ENCODE data around the gene NDUFA7.

Gene NDUFA7

GRCh38 chr19:8363803-8364771, 42.9 kb upstream of the NDUFA7 start, which contains the start of gene ANGPTL4:
Gene ANGPTL4, plus strand, starts transcription at chr19:8364155. Its CDS starts 167 bp downstream, at chr19:8364322.
- H3K9ac ChIP-seq (ENCODE audit: low read depth, low read length, poor library complexity, severe bottlenecking), result peak within 1 kb of the TSS; percentile 8
- peak within 1 kb of the TSS; percentile 56 for H3K4me3 ChIP-seq (ENCODE audit: low read length, poor library complexity, severe bottlenecking)
- no peaks in the 10 kb centered on the region for H3K27me3 ChIP-seq (ENCODE audit: insufficient read depth, low read length, poor library complexity, severe bottlenecking)
- H3K79me2 ChIP-seq (ENCODE audit: insufficient read depth, low read length), result no peaks in the 10 kb centered on the region
- H3F3A ChIP-seq (ENCODE audit: low read depth), result no peaks in the 10 kb centered on the region
- peak within 1 kb of the TSS; percentile 37 for H3K4me2 ChIP-seq (ENCODE audit: low read depth, low read length, poor library complexity, severe bottlenecking)
- H4K20me1 ChIP-seq (ENCODE audit: insufficient read depth, low read length, poor library complexity, severe bottlenecking), result no peaks in the 10 kb centered on the region
- no peaks in the 10 kb centered on the region for H3K9me2 ChIP-seq (replicated peaks; ENCODE audit: low read depth, low read length)
- no peaks in the 10 kb centered on the region for H3K36me3 ChIP-seq (ENCODE audit: insufficient read depth, low read length)
- H2AFZ ChIP-seq (ENCODE audit: low read length), result peak within 1 kb of the TSS; percentile 59; the same call in 1 of the 2 replicates
- no peaks in the 10 kb centered on the region for H3K4me1 ChIP-seq (ENCODE audit: insufficient read depth, low read length, poor library complexity, severe bottlenecking)
- no peak for TF ChIP-seq CTCF (conservative IDR thresholded peaks at IDR 0.05; ENCODE audit: low read length)
- TF ChIP-seq EZH2phosphoT487 (IDR thresholded peaks at IDR 0.05; ENCODE audit: borderline replicate concordance), result no peak
- no peaks in the 10 kb centered on the region for H3K9me3 ChIP-seq (ENCODE audit: insufficient read depth, low read depth, low read length)

- H3K4me2 ChIP-seq (ENCODE audit: low read depth, low read length, poor library complexity, severe bottlenecking), result no peak overlapping the region
Observed at GRCh38 chr19:8361921-8362793, 41.0 kb upstream of the NDUFA7 start.

More at GRCh38 chr19:8361921-8362793, 41.0 kb upstream of the NDUFA7 start:
- H3K9me2 ChIP-seq (replicated peaks; ENCODE audit: low read depth, low read length), result no peaks in the 10 kb centered on the region
- TF ChIP-seq EZH2phosphoT487 (IDR thresholded peaks at IDR 0.05; ENCODE audit: borderline replicate concordance) (no peak), CTCF (conservative IDR thresholded peaks at IDR 0.05; ENCODE audit: low read length) (no peak)
- no peaks in the 10 kb centered on the region for H4K20me1 ChIP-seq (ENCODE audit: insufficient read depth, low read length, poor library complexity, severe bottlenecking)
- no peaks in the 10 kb centered on the region for H3K36me3 ChIP-seq (ENCODE audit: insufficient read depth, low read length)
- no peaks in the 10 kb centered on the region for H3K9me3 ChIP-seq (ENCODE audit: insufficient read depth, low read depth, low read length)
- H3K4me3 ChIP-seq (ENCODE audit: low read length, poor library complexity, severe bottlenecking), result no peak overlapping the region
- H3F3A ChIP-seq (ENCODE audit: low read depth), result no peaks in the 10 kb centered on the region
- H3K27me3 ChIP-seq (ENCODE audit: insufficient read depth, low read length, poor library complexity, severe bottlenecking), result no peaks in the 10 kb centered on the region
- H2AFZ ChIP-seq (ENCODE audit: low read length), result no peak overlapping the region
- no peaks in the 10 kb centered on the region for H3K79me2 ChIP-seq (ENCODE audit: insufficient read depth, low read length)
- no peak overlapping the region for H3K9ac ChIP-seq (ENCODE audit: low read depth, low read length, poor library complexity, severe bottlenecking)
- no peaks in the 10 kb centered on the region for H3K4me1 ChIP-seq (ENCODE audit: insufficient read depth, low read length, poor library complexity, severe bottlenecking)

Data from Loucy (cell line).